ENCODE results near the gene SIN3B.
"Not testable (repeated sequence)": the region's sequence is repeated elsewhere in the genome, so short reads cannot be mapped to it uniquely, and the experiment has no call there.

The SIN3B gene, protein sequence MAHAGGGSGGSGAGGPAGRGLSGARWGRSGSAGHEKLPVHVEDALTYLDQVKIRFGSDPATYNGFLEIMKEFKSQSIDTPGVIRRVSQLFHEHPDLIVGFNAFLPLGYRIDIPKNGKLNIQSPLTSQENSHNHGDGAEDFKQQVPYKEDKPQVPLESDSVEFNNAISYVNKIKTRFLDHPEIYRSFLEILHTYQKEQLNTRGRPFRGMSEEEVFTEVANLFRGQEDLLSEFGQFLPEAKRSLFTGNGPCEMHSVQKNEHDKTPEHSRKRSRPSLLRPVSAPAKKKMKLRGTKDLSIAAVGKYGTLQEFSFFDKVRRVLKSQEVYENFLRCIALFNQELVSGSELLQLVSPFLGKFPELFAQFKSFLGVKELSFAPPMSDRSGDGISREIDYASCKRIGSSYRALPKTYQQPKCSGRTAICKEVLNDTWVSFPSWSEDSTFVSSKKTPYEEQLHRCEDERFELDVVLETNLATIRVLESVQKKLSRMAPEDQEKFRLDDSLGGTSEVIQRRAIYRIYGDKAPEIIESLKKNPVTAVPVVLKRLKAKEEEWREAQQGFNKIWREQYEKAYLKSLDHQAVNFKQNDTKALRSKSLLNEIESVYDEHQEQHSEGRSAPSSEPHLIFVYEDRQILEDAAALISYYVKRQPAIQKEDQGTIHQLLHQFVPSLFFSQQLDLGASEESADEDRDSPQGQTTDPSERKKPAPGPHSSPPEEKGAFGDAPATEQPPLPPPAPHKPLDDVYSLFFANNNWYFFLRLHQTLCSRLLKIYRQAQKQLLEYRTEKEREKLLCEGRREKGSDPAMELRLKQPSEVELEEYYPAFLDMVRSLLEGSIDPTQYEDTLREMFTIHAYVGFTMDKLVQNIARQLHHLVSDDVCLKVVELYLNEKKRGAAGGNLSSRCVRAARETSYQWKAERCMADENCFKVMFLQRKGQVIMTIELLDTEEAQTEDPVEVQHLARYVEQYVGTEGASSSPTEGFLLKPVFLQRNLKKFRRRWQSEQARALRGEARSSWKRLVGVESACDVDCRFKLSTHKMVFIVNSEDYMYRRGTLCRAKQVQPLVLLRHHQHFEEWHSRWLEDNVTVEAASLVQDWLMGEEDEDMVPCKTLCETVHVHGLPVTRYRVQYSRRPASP

DNA sequence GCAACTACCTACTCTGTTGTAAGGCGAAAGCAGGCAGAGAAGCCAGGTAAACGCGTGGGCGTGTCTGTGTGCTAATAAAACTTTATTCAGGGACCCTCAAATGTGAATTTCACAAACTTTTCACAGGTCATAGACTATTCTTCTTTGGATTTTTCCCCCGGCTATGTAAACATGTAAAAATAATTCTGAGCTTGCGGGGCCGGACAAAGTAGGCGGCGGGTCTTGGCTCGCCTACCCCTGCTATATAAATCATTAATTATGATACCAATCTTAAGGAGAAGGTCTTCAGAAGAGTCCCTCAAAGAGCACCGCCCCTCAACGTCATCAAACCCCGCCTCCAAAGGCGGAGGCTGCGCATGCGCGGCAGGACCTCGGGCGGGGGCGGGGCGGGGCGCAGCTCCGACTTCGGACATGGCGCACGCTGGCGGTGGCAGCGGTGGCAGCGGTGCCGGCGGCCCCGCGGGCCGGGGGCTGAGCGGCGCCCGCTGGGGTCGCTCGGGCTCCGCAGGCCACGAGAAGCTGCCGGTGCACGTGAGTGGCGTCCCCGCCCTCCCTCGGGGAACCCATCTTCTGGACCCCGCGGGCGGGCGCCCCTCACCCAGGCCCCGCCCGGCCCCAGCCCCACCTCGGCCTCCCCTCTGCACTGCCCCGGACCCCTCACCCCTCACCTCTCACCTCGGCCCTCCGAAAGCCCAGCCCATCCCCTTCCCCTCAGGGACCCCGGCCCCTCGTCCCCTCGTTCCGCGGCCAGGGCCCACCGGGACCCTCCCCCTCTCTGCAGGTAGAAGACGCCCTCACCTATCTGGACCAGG lies at the start of gene SIN3B:
SIN3B (plus strand) TSS at position 389 of the 812 bp plus-strand sequence; CDS start at position 412, 23 bp downstream.
- DNase-seq = peak; percentile 92 to 94

DNA sequence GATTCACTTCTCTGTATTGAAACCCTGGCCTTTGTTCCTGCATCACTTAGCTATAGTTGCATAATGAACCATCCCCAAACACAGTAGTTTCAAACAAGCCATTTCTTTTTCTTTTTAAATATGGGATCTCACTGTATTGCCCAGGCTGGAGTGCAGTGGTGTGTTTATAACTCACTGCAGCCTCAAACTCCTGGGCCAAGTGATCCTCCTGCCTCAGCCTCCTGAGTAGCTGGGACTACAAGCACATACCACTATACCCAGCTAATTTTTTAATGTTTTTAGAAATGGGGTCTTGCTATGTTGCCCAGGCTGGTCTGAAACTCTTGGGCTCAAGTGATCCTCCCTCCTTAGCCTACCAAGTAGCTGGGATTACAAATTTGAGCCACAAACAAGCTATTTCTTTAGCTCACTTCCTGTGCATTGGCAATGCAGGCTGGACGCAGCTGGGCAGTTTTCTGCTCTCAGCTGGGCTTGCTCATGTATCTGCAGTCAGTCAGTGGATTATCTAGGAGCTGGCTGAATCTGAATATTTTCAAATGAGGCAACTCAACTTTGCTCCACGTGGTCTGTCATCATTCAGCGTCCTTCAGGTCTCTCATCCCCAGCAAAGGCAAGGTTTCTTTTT lies 49.5 kb upstream of the SIN3B start:
- DNase-seq = no peak

DNA sequence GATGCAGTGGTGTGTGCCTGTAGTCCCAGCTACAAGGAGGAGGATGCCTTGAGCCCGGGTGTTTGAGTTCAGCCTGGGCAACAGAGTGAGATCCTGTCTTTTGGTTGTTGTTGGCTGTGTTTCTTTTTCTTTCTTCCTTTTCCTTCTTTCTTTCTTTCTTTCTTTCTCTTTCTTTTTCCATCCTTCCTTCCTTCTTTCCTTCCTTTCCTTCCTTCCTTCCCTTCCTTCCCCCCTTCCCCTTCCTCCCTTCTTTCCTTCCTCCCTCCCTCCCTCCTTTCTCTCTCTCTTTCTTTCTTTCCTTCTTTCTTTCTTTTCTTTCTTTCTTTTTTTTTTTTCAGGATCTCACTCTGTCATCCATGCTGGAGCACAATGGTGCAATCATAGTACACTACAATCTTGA lies 46.5 kb upstream of the SIN3B start:
- DNase-seq = no peak

- no peak for DNase-seq
Measured at GRCh38 chr19:16788479-16788878, 40.7 kb upstream of the SIN3B start.

DNA sequence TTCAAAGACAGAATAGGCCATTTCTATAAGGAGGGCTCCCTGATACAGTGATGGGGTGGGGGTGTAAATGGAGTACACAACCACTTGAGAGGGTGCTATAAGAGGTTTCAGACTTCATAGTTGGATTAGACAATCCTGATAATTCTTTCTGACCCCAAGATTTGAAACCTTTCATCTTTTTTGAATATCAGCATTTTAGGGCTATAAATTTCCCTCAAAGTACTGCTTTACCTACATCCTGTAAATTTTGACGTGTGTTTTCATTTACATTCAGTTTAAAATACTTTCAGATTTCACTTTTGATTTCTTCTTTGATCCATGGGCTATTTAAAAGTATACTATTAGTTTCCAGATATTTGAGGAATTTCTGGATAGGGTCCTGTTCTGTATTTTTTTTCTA lies 40.0 kb upstream of the SIN3B start:
- no peak for DNase-seq

DNA sequence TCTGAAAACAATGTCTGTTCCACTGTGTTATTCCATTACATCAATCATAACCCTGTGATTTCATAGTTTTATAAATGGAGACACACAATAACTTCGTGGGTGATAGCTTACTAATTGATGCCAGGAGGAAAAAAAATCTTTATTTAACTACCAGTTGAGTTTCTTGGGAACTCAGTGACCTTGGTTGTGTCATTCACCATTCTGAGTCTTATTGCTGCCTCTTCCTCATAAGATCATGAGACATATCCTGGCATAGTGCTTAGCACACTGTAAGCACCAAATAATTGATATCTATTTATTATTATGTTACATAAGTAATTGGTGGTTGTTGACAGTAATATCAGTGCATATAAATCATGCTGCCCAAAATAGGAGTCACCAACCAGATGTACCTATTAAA lies 39.1 kb upstream of the SIN3B start:
- no peak for DNase-seq

DNA sequence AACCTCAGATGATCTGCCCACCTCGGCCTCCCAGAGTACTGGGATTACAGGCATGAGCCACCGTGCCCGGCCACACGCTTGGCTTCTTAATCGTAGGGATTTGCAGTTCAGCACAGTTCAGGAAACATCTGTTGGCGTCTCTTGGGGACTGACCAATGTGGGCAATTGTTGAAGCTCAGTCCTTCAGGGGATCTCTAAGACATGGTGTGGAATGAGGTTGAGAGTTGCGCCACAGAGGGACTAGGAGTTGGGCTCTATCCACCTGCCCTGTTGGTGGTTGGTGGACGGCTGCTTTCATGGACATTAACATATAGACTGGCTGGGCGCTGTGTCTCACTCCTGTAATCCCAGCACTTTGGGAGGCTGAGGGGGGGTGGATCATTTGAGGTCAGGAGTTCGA lies 37.3 kb upstream of the SIN3B start:
- DNase-seq = no peak

- no peak for DNase-seq
Measured at GRCh38 chr19:16794456-16795441, 34.4 kb upstream of the SIN3B start.

DNA sequence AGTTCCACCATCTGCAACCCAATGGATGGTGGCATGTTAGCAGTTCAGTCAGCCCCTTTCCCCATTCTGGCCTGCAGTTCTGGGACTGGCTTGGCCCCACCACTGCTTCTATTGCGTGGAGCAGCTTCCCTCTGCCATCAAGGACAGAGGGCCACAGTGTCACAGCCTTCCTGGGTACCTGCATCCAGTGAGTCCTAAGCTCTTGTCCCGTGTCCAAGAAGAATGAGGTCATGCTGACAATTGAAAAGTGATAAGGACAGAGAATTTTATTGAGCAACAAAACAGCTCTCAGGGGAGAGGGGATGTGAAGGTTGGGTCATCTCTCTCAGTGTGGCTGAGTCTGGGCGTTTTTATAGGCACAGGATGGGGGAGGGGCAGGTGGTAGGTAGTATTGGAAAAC lies 33.5 kb upstream of the SIN3B start:
- no peak for DNase-seq

- no peak for DNase-seq
Measured at GRCh38 chr19:16797876-16798275, 31.3 kb upstream of the SIN3B start.

GRCh38 chr19:16798326-16798725 lies 30.9 kb upstream of the SIN3B start:
- not testable (repeated sequence) for DNase-seq

DNA sequence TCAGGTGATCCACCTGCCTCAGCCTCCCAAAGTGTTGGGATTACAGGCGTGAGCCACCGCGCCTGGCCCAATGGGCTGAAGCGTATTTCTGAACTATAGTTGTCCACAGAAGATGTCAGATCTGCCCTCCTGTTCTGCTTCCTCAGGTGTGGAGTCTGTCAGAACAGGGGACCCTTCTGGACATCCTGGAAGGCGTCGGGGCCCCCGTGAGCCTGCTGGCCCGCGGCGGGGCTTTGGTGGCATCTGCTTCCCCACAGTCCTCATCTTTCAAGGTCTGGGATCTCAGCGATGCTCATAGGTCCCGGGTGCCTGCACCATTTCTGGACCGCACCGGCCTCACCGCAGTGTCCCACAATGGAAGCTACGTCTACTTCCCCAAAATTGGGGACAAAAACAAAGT lies 29.5 kb upstream of the SIN3B start:
- DNase-seq = no peak

DNA sequence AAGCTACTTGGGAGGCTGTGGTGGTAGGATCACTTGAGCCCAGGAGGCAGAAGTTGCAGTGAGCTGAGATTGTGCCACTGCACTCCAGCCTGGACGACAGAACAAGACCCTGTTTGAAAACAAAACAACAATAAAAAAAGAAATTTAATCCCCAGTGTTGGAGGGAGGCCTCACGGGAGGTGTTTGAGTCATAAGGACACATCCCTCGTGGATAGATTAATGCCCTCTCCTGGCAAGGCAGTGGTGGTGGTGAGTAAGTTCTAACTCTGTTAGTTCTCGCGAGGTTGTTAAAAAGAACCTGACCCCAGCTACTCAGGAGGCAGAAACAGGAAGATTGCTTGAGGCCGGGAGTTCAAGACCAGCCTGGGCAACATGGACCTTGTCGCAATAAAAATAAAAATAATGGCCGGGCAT lies 27.6 kb upstream of the SIN3B start:
- no peak for DNase-seq

GRCh38 chr19:16804176-16804575 lies 25.0 kb upstream of the SIN3B start:
- DNase-seq = no peak

DNA sequence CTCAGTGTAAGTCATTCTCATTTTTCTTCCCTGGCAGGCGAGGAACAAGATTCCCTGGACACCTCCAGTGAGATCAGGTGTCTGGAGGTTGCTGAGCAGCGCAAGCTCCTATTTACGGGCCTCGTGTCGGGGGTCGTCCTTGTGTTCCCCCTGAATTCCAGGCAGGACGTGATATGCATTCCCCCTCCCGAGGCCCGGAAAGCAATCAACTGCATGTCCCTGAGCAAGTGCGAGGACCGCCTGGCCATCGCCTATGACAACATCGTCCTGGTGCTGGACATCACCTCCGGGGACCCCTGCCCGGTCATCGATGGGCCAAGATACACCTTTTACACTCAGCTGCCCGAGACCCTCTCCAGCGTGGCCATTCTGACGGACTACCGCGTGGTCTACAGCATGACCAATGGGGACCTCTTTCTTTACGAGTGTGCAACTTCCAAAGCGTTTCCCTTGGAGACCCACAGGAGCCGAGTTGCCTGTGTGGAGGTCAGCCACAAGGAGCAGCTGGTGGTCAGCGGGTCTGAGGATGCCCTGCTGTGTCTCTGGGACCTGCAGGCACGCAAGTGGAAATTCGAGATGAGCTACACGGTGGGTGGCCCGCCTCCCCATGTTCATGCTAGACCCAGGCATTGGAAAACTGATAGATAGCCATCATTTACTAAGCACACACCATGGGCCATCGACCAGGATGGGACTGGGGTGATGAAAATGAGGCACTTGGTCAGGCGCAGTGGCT lies 21.5 kb upstream of the SIN3B start:
- DNase-seq = no peak

- DNase-seq = no peak
Measured at GRCh38 chr19:16814526-16815100, 14.6 kb upstream of the SIN3B start.

DNA sequence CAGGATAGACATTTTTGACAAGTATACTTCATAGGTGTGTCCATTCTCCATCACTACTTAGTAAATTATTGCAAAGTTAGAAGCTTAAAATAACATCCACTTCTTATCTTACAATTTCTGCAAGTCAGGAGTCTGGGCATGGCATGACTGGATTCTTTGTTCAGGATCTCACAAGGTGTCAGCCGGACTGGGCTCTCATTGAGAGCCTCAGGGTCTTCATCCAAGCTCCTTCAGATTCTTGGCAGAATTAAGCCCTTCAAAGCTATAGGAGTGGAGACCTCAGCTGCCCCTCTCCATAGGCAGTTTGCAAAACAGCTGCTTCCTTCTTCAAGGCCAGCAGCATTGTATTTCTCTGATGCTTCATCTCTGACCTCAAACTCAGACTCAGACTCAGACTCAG lies 9.1 kb upstream of the SIN3B start:
- DNase-seq = no peak

GRCh38 chr19:16821081-16821480 lies 8.1 kb upstream of the SIN3B start:
- DNase-seq = no peak

GRCh38 chr19:16822648-16823047 lies 6.5 kb upstream of the SIN3B start:
- no peak for DNase-seq

Measured in CD4-positive, alpha-beta T cell treated with Interleukin-1 beta for 1 hour (primary cell).